Neural cell (in vitro differentiated cells): ENCODE data around the gene AP3B1.

ENCODE experiments used
- CTCF ChIP-seq: fragments of 450-650 bp; IDR thresholded peaks from 2 replicates; pipeline ENCODE4 v1.5.1; 2014; ENCODE audit warnings: antibody characterized with exemption, mild to moderate bottlenecking, moderate library complexity; ENCODE audit not compliant: poor library complexity, severe bottlenecking
- EP300 ChIP-seq: fragments of 450-650 bp; conservative IDR thresholded peaks from 2 replicates; pipeline ENCODE4 v1.6.1; 2014; ENCODE audit warnings: antibody characterized with exemption, mild to moderate bottlenecking, moderate library complexity; ENCODE audit not compliant: poor library complexity, severe bottlenecking
- EZH2 ChIP-seq: fragments of 200-600, 300-800 bp; shearing (Covaris generic), sonication (generic); IDR thresholded peaks from 2 replicates; pipeline ENCODE4 v1.6.1; 2014; ENCODE audit warnings: antibody characterized with exemption, low read length, borderline replicate concordance, mild to moderate bottlenecking; ENCODE audit not compliant: insufficient read depth, poor library complexity, severe bottlenecking
- MXI1 ChIP-seq: fragments of 450-650 bp; conservative IDR thresholded peaks from 2 replicates; pipeline ENCODE4 v1.6.1; 2014; ENCODE audit warnings: antibody characterized with exemption, mild to moderate bottlenecking; ENCODE audit not compliant: poor library complexity, severe bottlenecking
- POLR2AphosphoS5 ChIP-seq: IDR thresholded peaks from 2 replicates; pipeline ENCODE4 v1.6.1; 2012
- RAD21 ChIP-seq: fragments of 450-650 bp; conservative IDR thresholded peaks from 2 replicates; pipeline ENCODE4 v1.6.1; 2014; ENCODE audit warnings: antibody characterized with exemption, mild to moderate bottlenecking, moderate library complexity
- REST ChIP-seq: IDR thresholded peaks from 2 replicates; pipeline ENCODE4 v1.6.1; 2012; ENCODE audit warnings: borderline replicate concordance
- SMC3 ChIP-seq: fragments of 450-650 bp; conservative IDR thresholded peaks from 2 replicates; pipeline ENCODE4 v1.6.1; 2014; ENCODE audit warnings: antibody characterized with exemption, mild to moderate bottlenecking, moderate library complexity; ENCODE audit not compliant: poor library complexity
- TAF1 ChIP-seq: IDR thresholded peaks from 2 replicates; pipeline ENCODE4 v1.6.1; 2012; ENCODE audit warnings: low read depth

GRCh38 chr5:78235289-78235688 is 59.2 kb downstream of the AP3B1 start:
- TF ChIP-seq CTCF, result no peak
- TF ChIP-seq POLR2AphosphoS5, result no peak
- no peak for TF ChIP-seq MXI1
- no peak for TF ChIP-seq RAD21
- no peak for TF ChIP-seq EP300
- no peak for TF ChIP-seq EZH2
- TF ChIP-seq TAF1, result no peak
- TF ChIP-seq REST, result no peak
- TF ChIP-seq SMC3, result no peak
